GM21515 (cell line): Measurements from ENCODE around the gene LDAH.
A peak's percentile ranks its signal among the peaks of the same experiment; 100 is the strongest.

Source experiments
- ATAC-seq: cut with Tn5 transposase; IDR thresholded peaks from one replicate; pipeline ENCODE4 v1.9.1; 2021; ENCODE audit not compliant: unreplicated experiment

Gene LDAH

GRCh38 chr2:20669562-20670314 is 153.2 kb downstream of the LDAH start:
- no peak for ATAC-seq

- ATAC-seq = no peak
Observed at GRCh38 chr2:20668871-20669475, 153.9 kb downstream of the LDAH start.

DNA sequence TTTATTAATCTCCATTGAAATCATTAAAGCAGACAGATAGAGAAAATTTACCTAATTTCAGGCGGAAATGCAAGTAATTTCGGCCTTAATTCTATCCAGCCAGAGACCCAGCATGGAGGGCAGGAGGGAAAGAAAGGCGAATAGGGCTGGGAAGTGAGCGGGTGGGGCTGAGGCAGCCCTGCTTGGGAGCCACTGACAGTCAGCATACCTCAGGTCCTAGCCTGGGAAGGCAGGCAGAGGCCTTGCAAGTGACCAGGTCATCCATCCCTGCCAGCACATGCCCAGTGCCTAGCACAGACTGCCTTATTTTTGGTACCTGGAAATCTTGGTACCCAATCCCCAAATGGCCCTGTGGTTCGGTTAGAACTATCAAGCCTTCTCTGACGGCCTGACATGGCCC is 154.4 kb downstream of the LDAH start:
- ATAC-seq = no peak

DNA sequence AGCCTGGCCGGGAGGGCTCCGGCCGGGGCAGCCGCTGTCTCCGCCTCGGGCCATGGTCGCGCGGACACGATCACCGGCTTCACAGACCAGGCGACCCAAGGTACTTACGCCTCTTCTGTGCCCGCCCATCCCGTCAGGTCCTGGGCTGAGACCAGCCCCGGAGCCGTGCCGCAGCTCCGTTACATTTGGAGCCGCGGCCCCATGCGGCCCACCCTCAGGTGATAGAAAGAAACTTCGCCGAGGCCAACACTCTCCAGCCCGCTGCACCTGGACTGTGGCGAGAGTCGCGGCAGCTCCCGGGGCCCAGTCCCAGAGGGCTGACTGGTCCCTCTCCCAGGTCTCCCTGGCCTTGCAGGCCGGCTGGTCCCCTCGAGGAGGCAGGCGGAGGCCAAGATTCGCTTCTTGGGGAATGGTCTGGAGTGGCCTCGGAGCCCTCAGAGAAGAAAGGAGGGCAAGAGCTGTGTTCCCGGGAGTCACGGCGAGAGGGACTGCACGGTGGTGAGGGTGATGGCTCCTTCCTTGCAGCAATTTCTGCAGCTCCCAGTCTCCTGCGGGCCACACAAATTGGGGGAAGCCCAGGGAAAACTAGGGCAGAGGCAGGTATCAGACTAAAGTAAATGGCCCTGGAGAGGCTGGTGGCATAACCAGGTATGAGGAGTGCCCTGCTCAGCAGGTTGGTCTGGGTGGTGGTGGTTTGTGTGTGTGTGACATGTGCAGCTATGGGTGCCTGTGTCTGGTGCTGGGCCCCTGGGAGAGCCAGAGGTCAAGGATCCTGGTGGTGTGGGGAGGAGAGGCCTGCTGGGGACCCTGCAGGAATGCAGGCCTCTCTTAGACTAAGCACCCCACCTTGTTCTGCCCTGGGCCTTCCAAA is 155.1 kb downstream of the LDAH start:
- no peak for ATAC-seq

- ATAC-seq = no peak
Observed at GRCh38 chr2:20667151-20667530, 155.8 kb downstream of the LDAH start.

DNA sequence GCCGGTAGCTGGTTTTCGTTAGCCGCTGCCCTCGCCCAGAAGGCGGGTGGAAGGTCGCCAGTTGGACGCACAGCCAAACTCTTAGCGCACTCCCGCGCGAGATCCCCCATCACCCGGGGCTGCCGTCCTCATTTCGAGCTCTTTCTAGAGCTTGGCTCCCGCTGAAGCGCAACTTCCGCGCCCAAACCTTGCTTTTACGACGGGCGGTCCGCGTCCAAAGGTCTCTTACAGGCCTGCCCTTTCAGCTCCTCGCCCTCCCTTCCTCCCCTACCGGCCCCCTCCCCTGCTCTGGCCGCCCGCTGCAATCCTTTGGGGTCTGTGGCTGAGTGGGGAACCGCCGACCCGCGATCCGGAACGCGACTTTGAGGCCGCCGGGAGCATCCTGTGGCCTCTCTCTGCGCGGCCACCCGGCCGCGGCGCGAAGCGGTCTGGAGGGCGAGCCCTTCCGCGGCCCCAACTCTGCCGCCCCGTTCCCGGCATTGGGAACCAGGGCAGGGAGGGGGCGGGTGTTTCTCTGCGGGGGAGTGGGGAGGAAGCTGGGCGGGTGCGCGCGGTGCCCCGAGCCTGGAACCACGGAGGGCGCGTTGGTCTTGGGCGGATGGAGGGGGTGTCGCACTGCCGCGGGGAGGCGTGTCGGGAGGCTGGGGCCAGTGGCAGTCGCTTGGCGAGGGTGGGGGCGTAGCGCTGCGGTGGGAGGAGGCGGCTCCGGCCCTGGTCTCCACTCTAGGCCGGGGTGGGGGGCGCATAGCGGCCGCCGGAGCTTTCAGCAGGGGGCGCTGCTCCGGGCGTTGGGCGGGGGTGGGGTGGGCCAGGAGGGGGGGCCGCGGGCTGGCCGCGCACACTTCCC is 156.4 kb downstream of the LDAH start, which contains the start of gene GDF7:
GDF7 (plus strand) TSS at position 841 of the 847 bp plus-strand sequence. CDS start 96 bp downstream, outside the sequence.
- peak; percentile 36 for ATAC-seq

GRCh38 chr2:20666005-20666303 is 156.9 kb downstream of the LDAH start:
- ATAC-seq = no peak

GRCh38 chr2:20665243-20666004 is 157.5 kb downstream of the LDAH start:
- no peak for ATAC-seq

DNA sequence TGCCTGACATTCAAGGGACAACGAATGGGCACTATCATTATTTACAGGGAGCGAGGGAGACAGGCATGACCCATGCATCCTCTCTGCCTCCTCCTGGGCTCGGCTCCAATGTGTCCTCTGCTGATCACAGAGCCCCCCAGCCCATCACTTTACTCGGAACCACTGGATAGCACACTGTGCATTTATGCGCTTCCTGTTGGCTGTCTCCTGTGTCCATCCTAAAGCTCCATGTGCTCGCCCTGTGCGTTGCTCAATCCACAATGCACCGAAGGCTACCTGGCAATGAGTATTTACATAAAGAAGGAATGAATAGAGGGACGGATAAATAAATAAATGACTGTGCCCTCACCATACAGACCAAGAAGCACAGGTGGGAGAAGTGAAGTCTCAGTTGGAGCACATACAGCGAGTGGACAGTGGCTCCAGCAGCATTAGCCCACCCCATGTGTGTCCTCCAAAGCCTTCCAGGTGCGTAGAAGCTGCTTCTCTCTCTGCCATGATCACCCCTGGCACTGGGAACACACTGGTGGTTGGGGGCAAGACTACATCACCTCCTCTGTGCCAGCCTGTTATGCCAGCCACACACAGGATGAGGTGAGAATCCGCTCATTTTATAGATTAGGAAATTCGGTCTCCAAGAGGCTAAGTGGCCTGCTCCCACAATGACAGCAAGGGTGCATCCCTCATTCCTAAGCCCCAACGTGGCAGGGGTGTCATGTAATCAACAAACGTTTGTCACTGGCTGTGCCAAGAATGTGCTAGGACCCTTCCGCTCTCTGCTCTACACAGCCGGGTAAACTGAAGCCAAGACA is 158.3 kb downstream of the LDAH start:
- no peak for ATAC-seq

DNA sequence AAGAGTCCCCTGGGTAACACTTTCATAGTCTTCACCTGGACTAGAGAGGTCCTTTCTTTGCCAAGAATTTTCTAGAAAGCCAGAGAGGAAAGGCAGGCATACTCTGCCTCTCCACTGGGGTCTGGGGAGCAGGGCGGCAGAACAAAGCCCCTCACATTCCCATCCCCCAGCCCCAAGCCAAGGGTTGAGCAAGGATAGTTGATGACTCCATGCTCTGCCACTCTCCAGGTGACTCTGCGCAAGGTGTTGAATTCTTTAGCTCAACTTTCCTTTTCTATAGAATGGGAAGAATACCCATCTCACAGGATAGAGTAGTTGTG is 158.9 kb downstream of the LDAH start:
- ATAC-seq = no peak

DNA sequence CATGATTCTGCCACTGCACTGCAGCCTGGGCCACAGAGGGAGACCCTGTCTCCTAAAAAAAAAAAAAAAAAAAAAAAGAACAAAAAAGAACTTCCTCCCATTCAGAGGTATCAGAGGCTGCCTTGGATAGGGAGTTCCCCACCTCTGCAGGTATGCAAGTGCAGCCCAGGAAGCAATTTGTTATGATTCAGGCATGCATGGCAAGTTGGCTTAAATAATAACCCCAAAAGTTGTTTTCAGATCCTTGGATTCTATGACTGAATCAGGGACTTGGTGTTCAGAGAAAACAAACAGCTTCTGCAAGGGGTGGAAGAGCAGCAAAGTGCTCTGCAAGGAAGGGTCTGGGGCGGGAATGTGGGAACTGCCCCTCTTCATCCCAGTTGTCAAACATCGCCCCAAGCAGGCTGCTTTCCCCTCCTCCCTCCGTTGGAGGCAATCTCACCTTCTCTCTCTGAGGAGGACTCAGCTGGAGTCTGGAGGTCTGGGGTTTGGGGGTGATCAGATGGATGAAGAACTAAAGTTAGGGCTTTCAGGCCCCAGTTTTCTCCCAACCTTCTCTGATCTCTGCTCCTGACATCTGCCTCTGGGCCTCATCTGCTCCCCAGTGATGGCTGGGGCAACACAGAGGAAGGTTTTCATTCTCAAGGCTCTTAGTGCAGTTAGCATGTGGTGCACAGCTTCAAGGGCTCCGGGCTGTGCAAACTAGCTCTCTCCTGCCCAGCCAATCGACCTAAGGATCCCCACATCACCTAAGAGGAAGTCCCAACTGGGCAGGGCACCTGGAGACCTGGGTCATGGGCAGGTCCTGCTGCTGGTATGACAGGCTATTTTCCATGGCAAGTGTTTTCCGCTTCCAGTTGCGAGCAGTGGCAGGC is 159.5 kb downstream of the LDAH start:
- no peak for ATAC-seq

DNA sequence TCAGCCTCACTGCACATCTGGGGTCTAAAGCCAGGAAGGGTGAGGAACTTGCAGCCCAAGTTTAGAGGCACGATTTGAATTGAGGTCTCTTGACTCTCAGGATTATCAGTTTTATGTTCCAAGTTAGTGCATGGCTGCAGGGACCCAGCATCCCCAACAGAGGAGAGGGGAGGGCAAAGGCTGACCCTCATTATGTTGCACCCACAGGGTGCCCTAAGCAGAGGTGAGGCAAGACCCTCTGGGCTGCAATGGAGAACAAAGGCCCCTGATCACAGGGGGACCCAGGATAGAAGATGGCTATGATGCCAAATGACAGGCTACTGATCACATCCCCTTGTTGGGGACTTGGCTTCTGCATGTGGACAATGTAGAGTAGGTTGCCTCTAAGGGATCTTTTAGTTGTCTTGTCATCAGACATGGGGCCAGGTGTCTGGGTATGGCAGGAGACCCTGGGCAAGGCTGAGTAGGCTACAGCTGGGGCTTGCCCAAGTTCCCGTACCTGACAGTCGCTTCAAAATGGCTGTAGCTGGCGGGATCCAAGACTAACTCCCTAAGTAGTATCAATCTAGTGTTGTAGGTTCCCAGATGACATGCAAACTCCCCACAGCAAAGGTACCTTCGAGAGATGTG is 160.5 kb downstream of the LDAH start:
- ATAC-seq = no peak

GRCh38 chr2:20661421-20662307 is 161.2 kb downstream of the LDAH start:
- peak; percentile 64 for ATAC-seq

GRCh38 chr2:20660506-20661420 is 162.1 kb downstream of the LDAH start:
- no peak for ATAC-seq

GRCh38 chr2:20657522-20658235 is 165.2 kb downstream of the LDAH start:
- ATAC-seq = no peak
